Daoy (cell line): Measurements from ENCODE around the gene PSMC3. TPM values are rescaled to one million over a fixed set of nuclear protein-coding genes. Genes with fewer than 3 reads are reported as not detected.

ENCODE experiments used
- DNase-seq: peaks from one replicate; pipeline ENCODE4 v3.0.0-alpha.2; 2015; ENCODE audit warnings: low read depth
- total RNA-seq: library from RNA; depleted of rRNA; stranded (reverse); fragments of >200 nt; shearing (Covaris generic); gene quantifications from 2 replicates; pipeline ENCODE4 v1.2.3, GENCODE V29; 2014

PSMC3 gene
- total RNA-seq, 1 experiment from 2014 or later, result 272 TPM

DNA sequence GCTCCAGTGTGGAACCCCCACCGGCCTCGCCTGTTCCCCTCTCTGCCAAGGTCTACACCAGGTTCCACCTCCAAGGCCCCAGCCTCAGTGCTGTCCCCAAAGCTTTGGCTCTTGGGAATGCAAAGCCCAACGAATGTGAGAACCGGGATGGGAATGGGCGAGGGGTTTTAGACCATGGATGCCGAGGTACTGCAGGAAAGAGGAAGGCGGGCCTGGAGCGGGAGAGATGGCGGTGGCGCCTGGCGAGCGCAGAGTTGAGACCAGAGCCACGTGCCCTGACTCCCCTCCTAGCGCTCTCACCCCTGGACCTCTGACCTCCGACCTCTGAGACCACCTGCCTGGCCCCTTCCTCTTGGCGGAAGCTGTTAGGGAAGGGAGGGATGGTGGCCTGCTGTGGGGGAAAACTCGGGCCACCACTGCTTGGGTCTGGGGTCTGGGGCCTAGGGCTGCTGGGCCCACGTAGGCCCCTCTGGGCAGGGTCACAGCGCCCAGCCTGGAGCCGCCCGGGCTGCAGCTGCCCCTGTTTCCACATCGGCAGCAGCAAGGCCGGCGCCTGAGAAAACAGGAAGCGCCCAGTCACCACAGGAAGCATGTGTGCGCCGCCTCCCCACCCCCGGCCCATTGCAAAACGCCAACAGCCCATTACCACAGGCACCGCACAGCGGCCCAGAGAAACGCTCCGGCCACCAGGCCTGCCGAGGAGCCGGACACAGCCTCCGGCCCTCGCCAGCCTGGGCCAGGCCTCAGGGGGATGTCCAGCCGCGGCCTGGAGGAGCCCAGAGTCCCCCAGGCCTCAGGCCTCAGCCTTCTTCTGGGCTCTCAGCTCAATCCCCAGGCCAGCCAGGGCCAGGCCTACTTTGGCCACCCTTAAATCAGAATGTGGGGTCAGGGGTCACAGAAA, 31.7 kb downstream of the PSMC3 start:
- DNase-seq, result peak; percentile 61

DNA sequence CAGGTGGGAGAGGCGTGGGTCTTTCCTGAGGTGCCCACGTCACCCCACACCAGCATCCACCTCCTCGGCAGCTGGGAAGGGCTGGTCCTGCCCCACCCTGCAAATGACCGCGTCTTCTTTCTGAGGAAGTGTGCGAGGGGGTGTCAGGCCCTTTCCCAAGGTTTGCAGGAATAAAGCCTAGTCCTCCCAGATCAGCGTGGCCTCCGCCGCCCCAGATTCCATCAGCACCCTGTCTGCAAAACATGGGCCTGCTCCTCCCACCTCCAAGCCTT, 32.3 kb downstream of the PSMC3 start:
- DNase-seq, result no peak

DNA sequence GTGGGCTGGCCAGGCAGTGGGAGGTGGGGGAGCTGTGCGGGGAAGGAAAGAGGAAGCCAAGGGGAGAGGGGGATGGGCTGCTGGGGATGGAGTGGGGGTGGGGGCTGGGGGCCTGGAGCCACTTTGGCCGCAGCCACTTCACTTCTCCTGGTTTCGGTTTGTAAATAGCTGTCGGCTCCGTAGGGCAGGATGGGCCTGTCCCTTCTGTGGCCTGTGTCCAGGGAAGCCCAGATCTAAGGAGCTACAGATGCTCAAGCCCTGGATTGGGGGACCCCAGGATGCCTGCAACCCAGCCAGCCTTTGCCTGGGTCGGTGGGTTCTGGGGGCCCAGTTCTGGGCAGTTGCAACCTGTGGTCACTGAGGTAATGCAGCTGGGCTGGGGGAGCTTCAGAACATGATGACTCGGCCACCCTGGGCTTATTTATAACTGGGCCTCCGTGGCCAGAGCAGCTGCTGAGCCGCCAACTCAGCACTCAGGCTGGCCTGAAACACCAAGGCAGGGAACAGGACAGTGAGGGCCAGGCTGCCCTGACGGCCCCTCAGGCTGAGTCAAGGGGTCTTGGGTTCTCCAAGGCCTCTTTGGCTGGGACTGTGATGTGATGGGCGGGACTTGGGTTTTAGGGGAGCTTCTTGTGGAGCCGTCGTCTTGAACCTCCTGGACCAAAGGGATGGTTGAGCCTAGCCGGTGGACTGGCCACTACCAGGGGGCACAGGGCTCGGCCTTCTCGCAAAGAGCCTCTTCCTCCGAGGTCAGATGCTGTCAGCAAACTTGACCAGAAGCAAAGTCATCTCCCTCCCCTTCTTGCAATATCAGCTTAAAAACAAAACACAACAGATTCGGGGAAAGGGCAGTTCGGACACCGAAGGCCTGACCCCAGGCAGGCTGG, 32.8 kb downstream of the PSMC3 start:
- DNase-seq, result no peak

DNA sequence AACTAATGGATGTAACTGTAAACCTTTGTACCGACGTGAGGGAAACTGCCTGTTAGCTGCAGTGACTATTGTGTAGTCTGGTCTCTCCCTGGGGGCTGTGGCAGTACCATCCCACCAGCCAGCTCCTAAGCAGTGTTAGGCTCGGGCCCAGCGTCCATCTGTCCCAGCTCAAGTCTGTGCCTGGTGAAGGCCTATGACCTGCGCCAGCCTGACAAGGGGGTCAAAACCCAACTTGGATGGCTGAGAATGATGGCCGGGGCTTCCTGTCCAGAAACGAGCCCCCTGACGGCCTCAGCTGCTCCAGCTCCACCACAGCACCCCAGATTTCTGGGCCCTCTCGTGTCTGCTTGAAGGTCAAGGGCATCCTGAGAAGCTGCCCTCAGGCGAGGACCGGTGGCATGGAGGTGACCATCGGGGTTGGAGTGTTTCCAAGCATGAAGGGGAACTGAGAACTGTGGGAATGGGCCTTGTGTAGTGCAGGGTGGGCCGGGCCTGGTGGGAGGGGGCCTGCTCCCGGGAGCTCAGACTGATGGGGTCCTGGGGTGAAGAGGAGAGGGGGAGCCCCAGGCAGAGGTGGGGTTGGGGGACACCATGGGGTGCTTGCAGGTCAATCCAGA, 33.6 kb downstream of the PSMC3 start:
- no peak for DNase-seq

DNA sequence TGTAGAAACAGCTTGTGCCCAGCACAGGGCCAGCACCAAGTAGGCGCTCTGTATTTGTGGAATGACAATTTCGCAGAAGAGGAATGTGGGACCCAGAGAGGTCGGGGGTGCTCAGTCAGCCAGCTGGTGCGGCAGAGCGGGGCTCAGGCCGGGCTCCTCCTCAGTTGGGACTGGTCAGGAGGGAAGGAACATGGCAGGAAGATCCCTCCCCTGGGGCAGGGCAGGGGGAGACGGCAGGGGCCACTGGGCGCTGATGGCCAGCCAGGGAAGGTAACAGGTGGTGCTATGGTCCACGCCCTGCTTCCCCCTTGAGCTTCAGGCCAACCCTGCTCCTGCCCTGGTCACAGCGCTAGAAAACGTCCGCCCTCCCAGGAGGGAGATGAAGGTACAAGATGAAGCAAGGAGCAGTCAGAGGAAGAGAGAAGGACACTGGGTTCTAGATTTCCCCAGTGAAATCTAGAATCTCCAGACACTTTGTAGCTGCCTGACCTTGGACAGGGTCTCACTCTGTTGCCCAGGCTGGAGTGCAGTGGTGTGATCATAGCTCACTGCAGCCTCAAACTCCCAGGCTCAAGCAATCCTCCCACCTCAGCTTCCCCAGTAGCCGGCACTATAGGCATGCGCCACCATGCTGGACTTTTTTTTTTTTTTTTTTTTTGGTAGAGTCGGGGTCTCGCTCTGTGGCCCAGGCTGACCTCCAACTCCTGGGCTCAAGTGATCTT, 34.4 kb downstream of the PSMC3 start:
- no peak for DNase-seq

DNA sequence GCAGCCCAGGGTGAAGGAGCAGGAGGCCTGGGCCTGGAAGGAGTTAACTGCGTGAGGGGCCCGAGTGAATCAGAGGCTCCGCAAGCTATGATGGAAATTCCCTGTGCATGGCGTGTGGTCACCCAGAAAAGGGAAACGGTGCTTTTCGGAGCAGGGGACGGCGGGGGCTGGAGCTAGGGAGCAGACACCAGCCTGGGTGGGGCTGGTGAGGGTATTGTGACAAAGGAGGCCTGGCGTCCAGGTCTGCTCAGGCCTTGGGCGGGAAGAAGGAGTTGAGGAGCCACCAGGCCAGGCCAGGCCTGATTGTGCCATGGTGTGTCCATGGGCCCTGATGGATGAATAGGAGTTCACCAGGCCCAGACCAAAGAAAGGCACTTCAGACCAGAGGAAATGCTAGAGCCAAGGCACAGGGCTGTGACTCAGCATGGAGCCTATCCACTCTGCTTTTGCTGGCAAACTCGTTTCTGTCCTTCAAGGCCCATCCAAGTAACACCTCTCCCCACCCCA, 35.1 kb downstream of the PSMC3 start:
- no peak for DNase-seq

DNA sequence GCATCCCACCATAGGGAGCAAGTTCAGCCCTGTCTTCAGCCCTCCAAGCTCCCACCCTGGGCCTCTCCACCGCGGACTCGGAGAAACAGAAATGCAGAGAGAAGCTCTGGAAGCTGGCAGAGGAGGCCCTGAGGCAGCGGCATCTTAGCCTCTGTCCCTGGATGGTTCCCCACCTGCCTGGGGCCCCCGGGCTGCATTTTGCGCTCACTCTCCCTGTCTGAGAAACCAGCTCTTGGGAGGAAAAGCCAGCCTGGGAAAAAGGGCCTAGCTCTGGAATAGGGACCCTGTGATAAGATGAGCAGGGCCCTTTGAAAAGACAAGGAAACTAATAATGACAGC, 35.8 kb downstream of the PSMC3 start:
- no peak for DNase-seq

DNA sequence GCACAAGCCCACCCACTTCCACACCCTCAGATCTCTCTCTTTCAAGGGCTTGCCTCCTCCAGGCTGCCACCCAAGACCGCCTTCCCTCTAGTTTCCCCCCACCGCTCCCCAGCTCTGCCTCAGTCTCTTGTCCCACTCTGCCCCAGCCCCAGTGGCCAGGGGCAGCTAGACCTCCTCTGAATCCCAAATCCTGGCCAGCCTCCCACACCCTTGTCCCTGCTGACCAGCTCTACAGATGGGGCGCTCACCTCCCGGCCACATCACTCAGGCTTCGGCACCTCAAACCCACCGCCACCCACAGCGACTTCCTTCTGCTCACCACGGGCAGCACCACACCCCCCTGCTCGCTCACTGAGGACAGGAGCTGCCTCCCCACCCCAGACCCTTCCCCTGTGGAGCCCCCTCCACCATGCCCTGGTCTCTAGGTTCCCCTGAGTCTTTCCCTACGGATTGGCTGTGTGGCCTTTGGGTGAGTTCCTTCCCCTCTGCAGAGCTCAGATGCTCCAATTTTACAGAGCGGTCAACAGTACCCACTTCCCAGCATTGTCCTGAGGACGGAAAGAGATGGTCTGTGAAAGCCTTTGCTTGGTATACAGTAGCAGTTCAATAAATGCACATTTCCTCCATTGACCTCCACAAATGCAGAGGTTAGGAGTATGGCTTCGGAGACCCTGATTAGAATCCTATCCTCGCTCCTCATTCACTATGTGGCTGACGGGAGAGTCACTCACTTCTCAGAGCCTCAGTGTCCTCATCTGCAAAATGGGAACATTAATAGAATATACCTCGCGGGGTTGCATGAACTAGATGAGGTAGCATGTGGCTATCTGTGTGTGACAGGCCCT, 36.4 kb downstream of the PSMC3 start:
- no peak for DNase-seq

DNA sequence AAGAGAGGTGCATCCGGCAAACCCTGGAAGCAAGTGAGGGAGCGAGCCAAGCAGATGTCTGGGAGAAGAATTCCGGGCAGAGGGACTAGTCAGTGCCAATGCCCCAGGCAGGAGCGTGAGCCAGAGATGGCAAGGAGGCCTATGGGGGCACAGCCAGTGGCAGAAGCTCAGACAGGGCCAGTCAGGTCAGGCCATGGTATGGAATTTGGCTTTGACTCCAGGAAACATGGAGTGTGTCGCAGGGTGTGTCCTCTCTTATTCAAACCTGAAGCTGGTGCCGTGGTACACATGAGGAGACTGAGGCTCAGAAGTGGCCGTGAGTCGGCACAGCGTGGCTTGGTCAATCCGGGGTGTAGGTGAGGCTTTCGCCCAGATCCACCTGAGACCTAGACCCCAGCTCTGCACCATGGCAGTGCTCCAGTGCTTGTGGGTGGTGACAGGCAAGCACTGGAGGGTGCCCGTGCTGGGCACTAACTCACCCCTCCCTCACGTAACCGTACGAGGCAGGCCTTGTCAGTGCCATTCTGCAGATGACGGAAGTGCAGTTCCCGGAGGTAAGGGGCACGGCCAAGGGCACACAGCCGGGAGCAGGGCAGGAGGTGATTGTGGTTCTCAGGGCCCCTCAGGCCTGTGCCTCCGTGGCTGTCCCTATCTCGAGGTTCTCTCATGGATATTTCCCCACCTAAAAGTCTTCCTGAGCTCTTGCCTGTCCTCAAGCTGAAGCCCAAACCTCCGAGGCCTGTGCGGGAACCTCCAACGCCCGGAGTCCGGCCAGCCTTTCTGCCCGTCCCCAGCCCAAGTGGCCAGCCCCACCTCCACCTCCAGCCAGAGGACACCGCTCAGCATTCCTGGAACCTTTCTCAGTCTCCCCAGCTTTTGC, 37.3 kb downstream of the PSMC3 start:
- DNase-seq, result no peak

DNA sequence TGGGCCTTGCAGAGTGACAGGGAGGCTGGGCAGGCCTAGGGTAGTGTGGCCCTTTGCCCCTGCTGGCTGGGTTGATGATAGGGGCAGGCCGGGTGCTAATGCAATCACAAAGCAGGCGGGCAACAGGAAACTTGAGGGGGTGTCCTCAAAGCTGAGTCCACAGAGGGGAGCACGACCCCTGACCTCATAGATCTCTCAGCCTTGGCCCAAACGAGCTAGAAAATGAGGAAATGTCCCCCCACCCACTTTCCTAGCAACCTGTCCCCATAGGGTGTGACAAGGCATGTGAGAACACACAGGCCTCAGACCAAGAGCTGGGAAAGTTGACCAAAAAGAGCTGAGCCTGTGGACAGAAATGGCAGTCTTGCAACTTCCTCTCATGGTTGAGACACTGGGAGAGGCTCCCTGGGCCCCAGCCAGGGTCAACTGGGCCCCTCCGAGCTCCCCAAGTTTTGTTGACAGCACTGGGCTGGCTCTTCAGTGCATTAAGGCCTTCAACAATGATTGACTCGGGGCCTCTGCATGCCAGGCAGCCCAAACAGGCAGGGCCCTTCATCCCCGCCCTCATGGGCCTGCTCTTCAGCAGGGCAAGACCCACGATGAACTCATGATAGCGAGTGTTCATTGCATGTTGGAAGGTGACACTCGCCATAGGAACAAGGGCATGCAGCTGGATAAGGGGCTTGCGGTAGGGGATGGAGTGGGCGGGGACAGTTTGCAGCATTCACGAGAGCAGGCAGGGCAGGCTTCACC, 38.1 kb downstream of the PSMC3 start:
- DNase-seq, result no peak

DNA sequence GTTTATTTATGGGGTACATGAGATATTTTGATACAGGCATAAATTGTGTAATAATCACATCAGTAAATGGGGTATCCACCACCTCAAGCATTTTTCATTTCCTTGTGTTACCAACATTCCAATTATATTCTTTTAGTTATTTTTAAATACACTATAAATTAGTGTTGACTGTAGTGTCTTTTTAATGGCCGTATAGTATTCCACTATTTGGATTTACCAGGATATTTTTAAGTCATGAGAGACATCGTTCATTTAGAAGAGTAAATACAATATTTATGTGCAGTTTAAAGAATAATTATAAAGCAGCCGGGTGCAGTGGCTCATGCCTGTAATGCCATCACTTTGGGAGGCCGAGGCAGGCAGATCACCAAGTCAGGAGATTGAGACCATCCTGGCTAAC, 41.7 kb downstream of the PSMC3 start:
- DNase-seq, result no peak

DNA sequence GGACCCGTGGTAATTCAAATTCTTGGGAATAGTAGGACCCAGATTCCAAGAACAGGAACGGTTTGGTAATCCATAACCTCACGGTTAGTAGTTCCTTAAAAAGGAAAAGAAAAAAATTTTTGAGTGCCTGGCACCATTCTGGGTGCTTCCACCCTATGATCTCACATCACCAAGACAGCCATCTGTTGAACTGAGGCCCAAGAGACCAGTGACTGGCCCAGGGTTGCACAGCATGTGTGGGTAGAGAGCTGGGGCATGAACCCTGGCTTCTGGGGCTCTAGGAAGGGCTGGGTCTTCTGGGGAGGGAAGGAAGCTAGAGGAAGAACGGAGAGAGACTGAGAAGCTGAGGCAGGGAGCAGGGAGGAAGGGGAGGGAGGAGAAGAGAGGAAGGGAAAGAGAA, 43.2 kb downstream of the PSMC3 start:
- DNase-seq, result no peak

DNA sequence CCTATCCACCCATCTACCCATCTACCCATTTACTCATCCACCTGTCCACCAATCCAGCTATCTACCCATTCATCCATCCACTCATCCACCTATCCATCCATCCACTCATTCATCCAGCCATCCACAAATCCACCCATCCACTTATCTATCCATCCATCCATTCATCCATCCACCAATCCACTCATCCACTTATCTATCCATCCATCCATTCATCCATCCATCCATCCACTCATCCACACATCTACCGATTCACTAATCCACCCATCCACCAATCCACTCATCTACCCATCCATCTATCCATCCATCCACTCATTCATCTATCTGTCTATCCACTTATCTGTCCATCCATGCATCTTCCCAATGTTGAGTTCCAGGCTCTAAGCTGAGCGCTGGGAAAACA, 46.2 kb downstream of the PSMC3 start:
- DNase-seq, result no peak

DNA sequence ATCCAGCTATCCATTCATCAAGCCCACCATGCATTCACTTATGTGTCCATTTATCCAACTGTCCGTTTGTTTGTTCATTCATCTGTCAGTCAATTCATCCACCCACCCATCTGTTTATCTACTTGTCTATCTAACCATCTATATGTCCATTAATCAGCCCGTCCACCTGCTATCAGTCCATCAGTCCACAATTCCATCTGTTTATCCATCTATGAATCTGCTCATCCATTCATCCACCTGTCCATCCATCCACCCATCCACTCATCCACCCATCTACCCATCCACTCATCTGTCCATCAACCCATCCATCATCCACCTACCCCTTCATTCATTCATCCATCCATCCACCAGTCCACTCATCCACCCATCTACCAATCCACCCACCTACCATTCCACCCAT, 46.9 kb downstream of the PSMC3 start:
- DNase-seq, result no peak

DNA sequence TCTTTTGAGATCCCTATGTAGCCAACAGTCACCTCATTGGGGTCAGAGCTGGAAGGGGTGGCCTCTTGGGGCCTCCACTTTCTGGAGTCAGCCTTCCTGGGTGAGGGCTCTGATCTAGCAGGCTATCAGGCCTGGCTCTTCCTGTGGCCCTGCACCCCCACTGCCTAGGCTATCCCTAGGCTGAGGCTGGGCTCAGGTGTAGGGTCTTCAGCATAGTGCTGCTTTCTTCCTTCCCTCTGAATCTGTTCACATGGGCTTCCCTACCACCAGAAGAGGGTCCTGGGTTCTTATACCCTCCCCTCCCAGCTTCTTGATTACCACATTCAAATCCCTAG, 47.4 kb downstream of the PSMC3 start:
- no peak for DNase-seq

DNA sequence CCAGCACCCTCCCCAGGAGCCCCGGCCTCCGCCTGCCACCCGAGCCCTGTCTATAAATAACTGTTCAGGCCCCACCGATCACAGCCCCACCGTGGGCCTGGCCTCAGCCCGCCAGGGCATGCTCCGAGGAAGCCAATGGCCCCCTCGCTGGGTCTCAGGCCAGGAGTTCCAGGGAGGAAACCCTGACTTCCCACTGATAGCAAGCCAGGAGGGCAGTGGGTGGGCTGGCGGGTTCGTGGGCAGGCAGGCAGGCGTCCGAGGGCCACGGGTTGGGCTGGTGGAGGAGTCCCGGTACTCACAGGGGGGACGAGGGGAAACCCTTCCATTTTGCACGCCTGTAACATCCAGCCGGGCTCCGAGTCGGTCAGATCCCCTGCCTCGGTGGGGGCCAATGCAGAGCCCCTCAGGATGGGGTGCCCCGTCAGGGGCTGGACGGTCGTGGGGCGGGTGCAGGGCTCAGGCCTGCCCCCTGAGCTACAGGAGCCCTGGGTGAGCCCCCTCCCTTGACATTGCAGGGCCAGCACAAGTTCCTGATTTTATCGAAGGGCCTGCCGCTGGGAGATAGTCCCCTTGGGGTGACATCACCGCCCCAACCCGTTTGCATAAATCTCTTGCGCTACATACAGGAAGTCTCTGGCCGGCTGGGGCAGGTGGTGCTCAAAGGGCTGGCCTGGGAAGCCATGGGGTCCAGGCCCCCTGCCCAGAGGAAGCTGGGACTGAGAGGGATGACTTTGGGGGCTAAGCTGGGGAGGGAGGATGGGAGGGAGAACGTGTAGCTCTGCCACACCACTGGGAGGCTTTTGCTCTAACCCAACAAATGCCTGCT, 48.0 kb downstream of the PSMC3 start, which contains the start of gene SPI1:
SPI1 (minus strand) TSS at position 538 of the 826 bp plus-strand sequence; CDS start at position 344, 194 bp downstream.
- DNase-seq, result no peak

DNA sequence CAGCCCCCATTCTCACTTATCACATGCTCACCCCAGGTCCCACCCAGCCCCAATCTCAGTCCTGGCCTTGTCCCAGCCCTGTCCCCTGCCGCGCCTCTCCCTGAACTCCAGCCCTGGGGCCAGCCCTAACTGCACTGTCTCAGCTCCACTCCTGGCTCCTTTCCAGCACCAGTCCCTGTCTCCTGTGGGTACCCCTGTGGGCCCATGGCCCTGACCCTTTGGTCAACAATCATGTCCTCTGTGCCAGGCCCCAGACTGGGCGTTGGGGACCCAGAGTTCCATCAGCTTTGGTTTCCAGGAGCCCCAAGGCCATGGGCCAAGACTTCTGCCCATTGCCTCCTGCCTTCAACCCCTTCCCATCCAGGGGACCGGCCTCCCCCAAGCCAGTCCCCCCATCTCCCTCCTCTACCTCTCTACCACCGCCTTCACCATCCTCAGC, 48.6 kb downstream of the PSMC3 start:
- no peak for DNase-seq
